Measurements from ENCODE around the gene RBMS3. TPM values are rescaled to one million over a fixed set of nuclear protein-coding genes. Genes with fewer than 3 reads are reported as not detected.

RBMS3 gene
- total RNA-seq, 1 donor from 2014 or later = 3.4 TPM

GRCh38 chr3:29977360-29977759 lies 696.5 kb downstream of the RBMS3 start:
- TF ChIP-seq CTCF (IDR thresholded peaks at IDR 0.05; ENCODE audit: insufficient read depth, low read length, severe bottlenecking) = no peak
- DNase-seq (ENCODE audit: low read depth) (no peak), FAIRE-seq (no peak)
- Histone ChIP-seq H3K36me3 (ENCODE audit: control insufficient read depth, insufficient read depth, low read length) (no peaks in the 10 kb centered on the region), H3K27me3 (ENCODE audit: control insufficient read depth, insufficient read depth, low read length) (no peaks in the 10 kb centered on the region), H3K4me3 (ENCODE audit: low read depth, low read length) (no peak overlapping the region)

DNA sequence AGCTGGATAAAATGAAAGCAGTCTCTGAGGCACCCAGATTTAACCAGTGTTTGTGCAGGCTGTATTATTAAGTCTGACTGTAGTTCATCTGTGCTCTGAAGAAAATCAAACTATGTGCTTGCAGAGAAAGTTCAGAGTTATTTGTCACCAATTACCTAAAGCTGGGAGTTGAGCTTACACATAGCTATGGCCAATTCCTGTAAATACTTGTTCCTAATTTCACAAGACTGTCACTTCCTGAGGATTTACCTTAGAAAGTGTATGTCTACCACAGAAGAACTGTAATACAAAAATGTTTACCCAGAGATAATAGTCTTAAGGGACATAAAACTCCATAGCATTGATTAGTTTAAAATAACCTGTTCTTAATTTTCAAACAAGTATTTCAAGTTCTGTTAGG lies 697.2 kb downstream of the RBMS3 start:
- DNase-seq (ENCODE audit: low read depth) (peak; percentile 86), FAIRE-seq (no peak)
- Histone ChIP-seq H3K36me3 (ENCODE audit: control insufficient read depth, insufficient read depth, low read length) (no peaks in the 10 kb centered on the region), H3K27me3 (ENCODE audit: control insufficient read depth, insufficient read depth, low read length) (no peaks in the 10 kb centered on the region), H3K4me3 (ENCODE audit: low read depth, low read length) (no peak overlapping the region)
- TF ChIP-seq CTCF (IDR thresholded peaks at IDR 0.05; ENCODE audit: insufficient read depth, low read length, severe bottlenecking) = no peak

DNA sequence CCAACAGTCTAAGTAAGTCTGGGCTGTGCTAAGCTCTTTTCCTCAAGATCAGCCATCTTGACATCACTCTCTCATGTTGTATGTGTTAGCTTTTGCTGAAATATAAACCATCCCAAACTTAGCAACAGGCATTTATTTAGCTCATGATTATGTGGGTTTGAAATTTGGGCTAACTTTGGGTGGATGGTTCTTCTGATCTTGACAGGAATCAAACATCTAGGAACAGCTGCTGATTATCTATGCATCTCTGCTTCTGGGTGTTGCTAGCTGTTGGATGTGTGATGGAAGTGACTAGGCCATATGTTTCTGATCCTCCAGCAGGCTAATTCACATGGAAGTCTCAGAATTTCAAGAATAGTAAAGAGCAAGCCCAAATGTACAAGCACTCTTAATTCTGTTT lies 710.3 kb downstream of the RBMS3 start:
- no peaks in the 10 kb centered on the region for H3K27me3 ChIP-seq (ENCODE audit: control insufficient read depth, insufficient read depth, low read length)
- H3K36me3 ChIP-seq (ENCODE audit: control insufficient read depth, insufficient read depth, low read length) = no peaks in the 10 kb centered on the region
- H3K4me3 ChIP-seq (ENCODE audit: low read depth, low read length) = no peak overlapping the region
- FAIRE-seq = no peak
- no peak for TF ChIP-seq CTCF (IDR thresholded peaks at IDR 0.05; ENCODE audit: insufficient read depth, low read length, severe bottlenecking)
- no peak for DNase-seq (ENCODE audit: low read depth)

- Histone ChIP-seq H3K4me3 (ENCODE audit: low read depth, low read length) (no peak overlapping the region), H3K36me3 (ENCODE audit: control insufficient read depth, insufficient read depth, low read length) (no peaks in the 10 kb centered on the region), H3K27me3 (ENCODE audit: control insufficient read depth, insufficient read depth, low read length) (no peaks in the 10 kb centered on the region)
- DNase-seq (ENCODE audit: low read depth) (no peak), FAIRE-seq (no peak)
- TF ChIP-seq CTCF (IDR thresholded peaks at IDR 0.05; ENCODE audit: insufficient read depth, low read length, severe bottlenecking) = no peak
These were observed 721.9 kb downstream of the RBMS3 start for GRCh38 chr3:30002797-30003196.

GRCh38 chr3:30003741-30004140 lies 722.9 kb downstream of the RBMS3 start:
- Histone ChIP-seq H3K4me3 (ENCODE audit: low read depth, low read length) (no peak overlapping the region), H3K36me3 (ENCODE audit: control insufficient read depth, insufficient read depth, low read length) (no peaks in the 10 kb centered on the region), H3K27me3 (ENCODE audit: control insufficient read depth, insufficient read depth, low read length) (no peaks in the 10 kb centered on the region)
- no peak for FAIRE-seq
- no peak for TF ChIP-seq CTCF (IDR thresholded peaks at IDR 0.05; ENCODE audit: insufficient read depth, low read length, severe bottlenecking)
- no peak for DNase-seq (ENCODE audit: low read depth)

- FAIRE-seq = no peak
- H3K27me3 ChIP-seq (ENCODE audit: control insufficient read depth, insufficient read depth, low read length) = no peaks in the 10 kb centered on the region
These were observed 723.6 kb downstream of the RBMS3 start for GRCh38 chr3:30004481-30004880.

More at GRCh38 chr3:30004481-30004880, 723.6 kb downstream of the RBMS3 start:
- DNase-seq (ENCODE audit: low read depth) = no peak
- TF ChIP-seq CTCF (IDR thresholded peaks at IDR 0.05; ENCODE audit: insufficient read depth, low read length, severe bottlenecking) = no peak
- no peak overlapping the region for H3K4me3 ChIP-seq (ENCODE audit: low read depth, low read length)
- H3K36me3 ChIP-seq (ENCODE audit: control insufficient read depth, insufficient read depth, low read length) = no peaks in the 10 kb centered on the region

All from bronchial epithelial cell (primary cell).